ENCODE results near the gene JARID2. TPM values are rescaled to one million over a fixed set of nuclear protein-coding genes. Genes with fewer than 3 reads are reported as not detected.

The JARID2 gene
- total RNA-seq, 1 experiment from 2014 or later = 6.0 TPM

DNA sequence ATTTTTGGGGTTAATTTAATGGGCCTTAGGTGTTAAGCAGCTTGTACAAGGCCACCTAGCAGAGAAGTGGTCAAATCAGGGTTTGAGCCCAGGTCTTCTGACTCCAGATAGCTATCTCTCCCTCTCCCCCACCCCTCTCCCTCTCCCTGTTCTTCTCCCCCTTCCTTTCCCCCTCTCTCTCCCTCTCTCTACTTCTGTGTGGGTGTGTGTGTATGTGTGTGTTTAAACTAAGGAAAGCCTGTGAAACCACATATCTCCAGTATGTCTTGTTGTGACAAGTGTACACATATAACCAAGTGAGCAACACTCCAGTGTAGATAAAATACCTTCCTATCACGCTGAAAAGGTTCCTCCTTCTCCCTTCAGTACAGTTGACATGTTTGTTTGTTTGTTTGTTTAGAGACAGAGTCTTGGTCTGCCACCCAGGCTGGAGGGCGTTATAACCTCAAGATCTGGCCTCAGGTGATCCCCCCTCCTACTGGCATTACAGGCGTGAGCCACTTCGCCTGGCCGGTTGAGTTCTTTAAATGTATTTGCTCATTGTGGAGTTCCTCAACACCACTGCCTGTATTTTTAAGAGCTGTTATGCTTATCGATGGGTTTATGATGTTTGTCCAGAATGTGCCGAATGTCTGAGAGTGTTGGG, 140.4 kb downstream of the JARID2 start:
- Histone ChIP-seq H3K9me3 (ENCODE audit: control insufficient read depth, insufficient read depth, low read depth, low read length) (no peaks in the 10 kb centered on the region), H3K36me3 (ENCODE audit: control insufficient read depth, insufficient read depth, low read length) (no peaks in the 10 kb centered on the region), H3K4me3 (ENCODE audit: low read depth in 2 of 2, low read length in 2 of 2) (no peak overlapping the region), H3K27ac (ENCODE audit: low read length) (no peak overlapping the region), H3K4me1 (ENCODE audit: control insufficient read depth, insufficient read depth, low read length) (no peaks in the 10 kb centered on the region), H3K27me3 (ENCODE audit: control insufficient read depth, insufficient read depth, low read length) (no peaks in the 10 kb centered on the region)
- DNase-seq (ENCODE audit: low read depth, low spot score) = no peak
- in situ Hi-C loops (cut with HindIII; ENCODE audit: low pct_unique_long_range_greater_than_20kb, low sequenced_read_pairs) (no loop called here), intact Hi-C loops (cut with micrococcal nuclease; ENCODE audit: unreplicated experiment) (no loop called here)
- TF ChIP-seq SIN3A (IDR thresholded peaks at IDR 0.05; ENCODE audit: borderline replicate concordance, insufficient read depth, low read depth, low read length) = no peak
- TF ChIP-seq POLR2AphosphoS5 (IDR thresholded peaks at IDR 0.05; ENCODE audit: low read depth, low read length) = no peak
- TF ChIP-seq, protein P1, sequence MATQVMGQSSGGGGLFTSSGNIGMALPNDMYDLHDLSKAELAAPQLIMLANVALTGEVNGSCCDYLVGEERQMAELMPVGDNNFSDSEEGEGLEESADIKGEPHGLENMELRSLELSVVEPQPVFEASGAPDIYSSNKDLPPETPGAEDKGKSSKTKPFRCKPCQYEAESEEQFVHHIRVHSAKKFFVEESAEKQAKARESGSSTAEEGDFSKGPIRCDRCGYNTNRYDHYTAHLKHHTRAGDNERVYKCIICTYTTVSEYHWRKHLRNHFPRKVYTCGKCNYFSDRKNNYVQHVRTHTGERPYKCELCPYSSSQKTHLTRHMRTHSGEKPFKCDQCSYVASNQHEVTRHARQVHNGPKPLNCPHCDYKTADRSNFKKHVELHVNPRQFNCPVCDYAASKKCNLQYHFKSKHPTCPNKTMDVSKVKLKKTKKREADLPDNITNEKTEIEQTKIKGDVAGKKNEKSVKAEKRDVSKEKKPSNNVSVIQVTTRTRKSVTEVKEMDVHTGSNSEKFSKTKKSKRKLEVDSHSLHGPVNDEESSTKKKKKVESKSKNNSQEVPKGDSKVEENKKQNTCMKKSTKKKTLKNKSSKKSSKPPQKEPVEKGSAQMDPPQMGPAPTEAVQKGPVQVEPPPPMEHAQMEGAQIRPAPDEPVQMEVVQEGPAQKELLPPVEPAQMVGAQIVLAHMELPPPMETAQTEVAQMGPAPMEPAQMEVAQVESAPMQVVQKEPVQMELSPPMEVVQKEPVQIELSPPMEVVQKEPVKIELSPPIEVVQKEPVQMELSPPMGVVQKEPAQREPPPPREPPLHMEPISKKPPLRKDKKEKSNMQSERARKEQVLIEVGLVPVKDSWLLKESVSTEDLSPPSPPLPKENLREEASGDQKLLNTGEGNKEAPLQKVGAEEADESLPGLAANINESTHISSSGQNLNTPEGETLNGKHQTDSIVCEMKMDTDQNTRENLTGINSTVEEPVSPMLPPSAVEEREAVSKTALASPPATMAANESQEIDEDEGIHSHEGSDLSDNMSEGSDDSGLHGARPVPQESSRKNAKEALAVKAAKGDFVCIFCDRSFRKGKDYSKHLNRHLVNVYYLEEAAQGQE (IDR thresholded peaks at IDR 0.05; ENCODE audit: insufficient read depth in 1 of 2, low read depth in 2 of 2, low read length in 1 of 2) = no peak
- TF ChIP-seq, protein P2, sequence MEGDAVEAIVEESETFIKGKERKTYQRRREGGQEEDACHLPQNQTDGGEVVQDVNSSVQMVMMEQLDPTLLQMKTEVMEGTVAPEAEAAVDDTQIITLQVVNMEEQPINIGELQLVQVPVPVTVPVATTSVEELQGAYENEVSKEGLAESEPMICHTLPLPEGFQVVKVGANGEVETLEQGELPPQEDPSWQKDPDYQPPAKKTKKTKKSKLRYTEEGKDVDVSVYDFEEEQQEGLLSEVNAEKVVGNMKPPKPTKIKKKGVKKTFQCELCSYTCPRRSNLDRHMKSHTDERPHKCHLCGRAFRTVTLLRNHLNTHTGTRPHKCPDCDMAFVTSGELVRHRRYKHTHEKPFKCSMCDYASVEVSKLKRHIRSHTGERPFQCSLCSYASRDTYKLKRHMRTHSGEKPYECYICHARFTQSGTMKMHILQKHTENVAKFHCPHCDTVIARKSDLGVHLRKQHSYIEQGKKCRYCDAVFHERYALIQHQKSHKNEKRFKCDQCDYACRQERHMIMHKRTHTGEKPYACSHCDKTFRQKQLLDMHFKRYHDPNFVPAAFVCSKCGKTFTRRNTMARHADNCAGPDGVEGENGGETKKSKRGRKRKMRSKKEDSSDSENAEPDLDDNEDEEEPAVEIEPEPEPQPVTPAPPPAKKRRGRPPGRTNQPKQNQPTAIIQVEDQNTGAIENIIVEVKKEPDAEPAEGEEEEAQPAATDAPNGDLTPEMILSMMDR (IDR thresholded peaks at IDR 0.05) = no peak
- no peak for TF ChIP-seq TCF7L2 (IDR thresholded peaks at IDR 0.05; ENCODE audit: low read depth, low read length)
- ChIA-PET POLR2A (interaction anchor here (0.7 kb wide), 1 partner anchor 15 kb away, joined by 5 read pairs; no protein-coding TSS in a partner anchor), CTCF (interaction anchor here (0.5 kb wide), 1 partner anchor 442 kb away, joined by 6 read pairs; no protein-coding TSS in a partner anchor)
- BruUV-seq (replicated peaks) = no TSS peak
- ATAC-seq = no peak

DNA sequence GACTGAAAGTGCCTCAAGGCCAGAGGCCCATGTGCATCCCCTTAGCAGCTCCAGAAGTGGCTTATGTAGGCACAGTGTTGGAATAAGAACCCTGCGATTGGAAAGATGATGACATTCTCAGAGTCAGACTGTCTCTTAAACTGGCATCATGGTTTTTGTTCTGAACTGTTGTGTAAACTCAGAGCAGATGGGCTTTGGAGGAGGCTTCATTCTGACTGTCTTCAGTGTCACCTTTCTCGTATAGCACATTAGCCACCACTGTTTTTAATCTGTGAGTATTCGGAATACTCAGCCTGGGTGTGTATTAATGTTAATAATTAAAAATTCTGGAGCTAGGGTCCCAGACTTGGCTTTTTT, 140.9 kb downstream of the JARID2 start:
- in situ Hi-C loops (cut with HindIII; ENCODE audit: low pct_unique_long_range_greater_than_20kb, low sequenced_read_pairs) (no loop called here), intact Hi-C loops (cut with micrococcal nuclease; ENCODE audit: unreplicated experiment) (no loop called here)
- no peak for TF ChIP-seq SIN3A (IDR thresholded peaks at IDR 0.05; ENCODE audit: borderline replicate concordance, insufficient read depth, low read depth, low read length)
- TF ChIP-seq POLR2AphosphoS5 (IDR thresholded peaks at IDR 0.05; ENCODE audit: low read depth, low read length) = no peak
- TF ChIP-seq, protein P2 (IDR thresholded peaks at IDR 0.05) = no peak
- TF ChIP-seq TCF7L2 (IDR thresholded peaks at IDR 0.05; ENCODE audit: low read depth, low read length) = no peak
- TF ChIP-seq, protein P1 (IDR thresholded peaks at IDR 0.05; ENCODE audit: insufficient read depth in 1 of 2, low read depth in 2 of 2, low read length in 1 of 2) = no peak
- H3K27me3 ChIP-seq (ENCODE audit: control insufficient read depth, insufficient read depth, low read length) = no peaks in the 10 kb centered on the region
- no peak overlapping the region for H3K4me3 ChIP-seq (ENCODE audit: low read depth in 2 of 2, low read length in 2 of 2)
- no peaks in the 10 kb centered on the region for H3K36me3 ChIP-seq (ENCODE audit: control insufficient read depth, insufficient read depth, low read length)
- ChIA-PET POLR2A (interaction anchor here (0.7 kb wide), 1 partner anchor 15 kb away, joined by 5 read pairs; no protein-coding TSS in a partner anchor), CTCF (no interaction called here)
- DNase-seq (ENCODE audit: low read depth, low spot score) (no peak), ATAC-seq (no peak)
- no TSS peak for BruUV-seq (replicated peaks)
- no peak overlapping the region for H3K27ac ChIP-seq (ENCODE audit: low read length)
- H3K9me3 ChIP-seq (ENCODE audit: control insufficient read depth, insufficient read depth, low read depth, low read length) = no peaks in the 10 kb centered on the region
- no peaks in the 10 kb centered on the region for H3K4me1 ChIP-seq (ENCODE audit: control insufficient read depth, insufficient read depth, low read length)
